ENCODE measurements around the gene HOXC9.
A peak's percentile ranks its signal among the peaks of the same experiment; 100 is the strongest.

Gene HOXC9

GRCh38 chr12:54017027-54017788, 17.2 kb downstream of the HOXC9 start:
- Histone ChIP-seq H3K4me1 (ENCODE audit: control insufficient read depth, low read depth, low read length) (peaks cover 2% of the 10 kb centered on the region), H2BK15ac (replicated peaks; ENCODE audit: low read depth) (no peak overlapping the region), H3K36me3 (ENCODE audit: control insufficient read depth, insufficient read depth, low read length) (no peaks in the 10 kb centered on the region), H3K79me2 (ENCODE audit: control insufficient read depth, insufficient read depth, low read length) (no peaks in the 10 kb centered on the region), H3K23ac (ENCODE audit: low read length) (no peak overlapping the region), H3K79me1 (ENCODE audit: low read length) (no peaks in the 10 kb centered on the region), H4K5ac (ENCODE audit: low read length) (no peak overlapping the region), H2AK5ac (ENCODE audit: low read length) (no peak overlapping the region), H3K4me3 (ENCODE audit: low read length) (no peak overlapping the region), H3K56ac (ENCODE audit: low read length) (no peak overlapping the region), H3K27me3 (ENCODE audit: insufficient read depth, low read length, poor library complexity) (peaks cover 81% of the 10 kb centered on the region), H3K4ac (ENCODE audit: low read depth, low read length) (no peak overlapping the region), H3K9ac (ENCODE audit: low read length) (no peak overlapping the region), H4K8ac (ENCODE audit: low read depth, low read length) (no peak overlapping the region), H3K18ac (ENCODE audit: low read length) (no peak overlapping the region), H2BK120ac (ENCODE audit: low read depth, low read length) (no peak overlapping the region), H3K4me2 (ENCODE audit: low read length) (peak overlapping the region; percentile 51), H2BK5ac (ENCODE audit: low read length) (no peak overlapping the region), H3K27ac (ENCODE audit: low read depth, low read length) (no peak overlapping the region)
- WGBS (ENCODE audit: extremely low coverage, insufficient coverage, low lambda C conversion rate): no CpG with 5 or more reads among the region's 24 CpGs
- DNase-seq: no peak

GRCh38 chr12:54017878-54018467, 18.0 kb downstream of the HOXC9 start:
- no CpG with 5 or more reads among the region's 34 CpGs for WGBS (ENCODE audit: extremely low coverage, insufficient coverage, low lambda C conversion rate)
- H3K4me1 ChIP-seq (ENCODE audit: control insufficient read depth, low read depth, low read length): peaks cover 2% of the 10 kb centered on the region
- DNase-seq: peak; percentile 85

GRCh38 chr12:54018468-54018984, 18.6 kb downstream of the HOXC9 start:
- H2BK5ac ChIP-seq (ENCODE audit: low read length): no peak overlapping the region
- no peaks in the 10 kb centered on the region for H3K36me3 ChIP-seq (ENCODE audit: control insufficient read depth, insufficient read depth, low read length)
- no peak overlapping the region for H4K8ac ChIP-seq (ENCODE audit: low read depth, low read length)
- H3K23ac ChIP-seq (ENCODE audit: low read length): no peak overlapping the region
- H2BK120ac ChIP-seq (ENCODE audit: low read depth, low read length): no peak overlapping the region
- no peak for DNase-seq
- no peak overlapping the region for H3K4me3 ChIP-seq (ENCODE audit: low read length)
- peak overlapping the region; percentile 45 for H3K56ac ChIP-seq (ENCODE audit: low read length)
- H3K79me1 ChIP-seq (ENCODE audit: low read length): no peaks in the 10 kb centered on the region
- no peak overlapping the region for H4K5ac ChIP-seq (ENCODE audit: low read length)
- no peak overlapping the region for H3K4ac ChIP-seq (ENCODE audit: low read depth, low read length)
- peak overlapping the region; percentile 31 for H3K4me2 ChIP-seq (ENCODE audit: low read length)
- H3K27me3 ChIP-seq (ENCODE audit: insufficient read depth, low read length, poor library complexity): peaks cover 82% of the 10 kb centered on the region
- no peaks in the 10 kb centered on the region for H3K79me2 ChIP-seq (ENCODE audit: control insufficient read depth, insufficient read depth, low read length)
- peaks cover 2% of the 10 kb centered on the region for H3K4me1 ChIP-seq (ENCODE audit: control insufficient read depth, low read depth, low read length)
- no peak overlapping the region for H2BK15ac ChIP-seq (replicated peaks; ENCODE audit: low read depth)
- no peak overlapping the region for H3K9ac ChIP-seq (ENCODE audit: low read length)
- no peak overlapping the region for H3K27ac ChIP-seq (ENCODE audit: low read depth, low read length)
- H3K18ac ChIP-seq (ENCODE audit: low read length): no peak overlapping the region
- no peak overlapping the region for H2AK5ac ChIP-seq (ENCODE audit: low read length)
- no CpG with 5 or more reads among the region's 29 CpGs for WGBS (ENCODE audit: extremely low coverage, insufficient coverage, low lambda C conversion rate)

More at GRCh38 chr12:54017878-54018467, 18.0 kb downstream of the HOXC9 start:
- Histone ChIP-seq H3K27ac (ENCODE audit: low read depth, low read length) (no peak overlapping the region), H3K23ac (ENCODE audit: low read length) (no peak overlapping the region), H3K9ac (ENCODE audit: low read length) (peak overlapping the region; percentile 7), H3K36me3 (ENCODE audit: control insufficient read depth, insufficient read depth, low read length) (no peaks in the 10 kb centered on the region), H3K56ac (ENCODE audit: low read length) (peak overlapping the region; percentile 45), H4K8ac (ENCODE audit: low read depth, low read length) (no peak overlapping the region), H3K4me2 (ENCODE audit: low read length) (peak overlapping the region; percentile 51), H3K18ac (ENCODE audit: low read length) (no peak overlapping the region), H2BK5ac (ENCODE audit: low read length) (no peak overlapping the region), H4K5ac (ENCODE audit: low read length) (no peak overlapping the region), H3K4ac (ENCODE audit: low read depth, low read length) (no peak overlapping the region), H3K79me2 (ENCODE audit: control insufficient read depth, insufficient read depth, low read length) (no peaks in the 10 kb centered on the region), H2BK120ac (ENCODE audit: low read depth, low read length) (no peak overlapping the region), H2BK15ac (replicated peaks; ENCODE audit: low read depth) (no peak overlapping the region), H3K4me3 (ENCODE audit: low read length) (no peak overlapping the region), H2AK5ac (ENCODE audit: low read length) (no peak overlapping the region), H3K79me1 (ENCODE audit: low read length) (no peaks in the 10 kb centered on the region), H3K27me3 (ENCODE audit: insufficient read depth, low read length, poor library complexity) (peaks cover 82% of the 10 kb centered on the region)

GRCh38 chr12:54019091-54019811, 19.3 kb downstream of the HOXC9 start:
- no peak overlapping the region for H3K56ac ChIP-seq (ENCODE audit: low read length)
- H3K36me3 ChIP-seq (ENCODE audit: control insufficient read depth, insufficient read depth, low read length): no peaks in the 10 kb centered on the region
- no peaks in the 10 kb centered on the region for H3K79me1 ChIP-seq (ENCODE audit: low read length)
- peak overlapping the region; percentile 3 for H3K4me2 ChIP-seq (ENCODE audit: low read length)
- H4K5ac ChIP-seq (ENCODE audit: low read length): no peak overlapping the region
- no peak overlapping the region for H3K23ac ChIP-seq (ENCODE audit: low read length)
- no peak overlapping the region for H2BK15ac ChIP-seq (replicated peaks; ENCODE audit: low read depth)
- H2BK5ac ChIP-seq (ENCODE audit: low read length): no peak overlapping the region
- no peak overlapping the region for H2BK120ac ChIP-seq (ENCODE audit: low read depth, low read length)
- peaks cover 2% of the 10 kb centered on the region for H3K4me1 ChIP-seq (ENCODE audit: control insufficient read depth, low read depth, low read length)
- H3K4me3 ChIP-seq (ENCODE audit: low read length): no peak overlapping the region
- H3K9ac ChIP-seq (ENCODE audit: low read length): peak overlapping the region; percentile 8
- no peak overlapping the region for H4K8ac ChIP-seq (ENCODE audit: low read depth, low read length)
- no peak overlapping the region for H3K18ac ChIP-seq (ENCODE audit: low read length)
- H3K27ac ChIP-seq (ENCODE audit: low read depth, low read length): no peak overlapping the region
- no CpG with 5 or more reads among the region's 43 CpGs for WGBS (ENCODE audit: extremely low coverage, insufficient coverage, low lambda C conversion rate)
- H3K79me2 ChIP-seq (ENCODE audit: control insufficient read depth, insufficient read depth, low read length): no peaks in the 10 kb centered on the region
- DNase-seq: peak; percentile 53
- no peak overlapping the region for H2AK5ac ChIP-seq (ENCODE audit: low read length)
- H3K4ac ChIP-seq (ENCODE audit: low read depth, low read length): no peak overlapping the region
- peaks cover 82% of the 10 kb centered on the region for H3K27me3 ChIP-seq (ENCODE audit: insufficient read depth, low read length, poor library complexity)

GRCh38 chr12:54019924-54020590, 20.1 kb downstream of the HOXC9 start:
- H2BK5ac ChIP-seq (ENCODE audit: low read length): no peak overlapping the region
- H3K4me3 ChIP-seq (ENCODE audit: low read length): no peak overlapping the region
- no peaks in the 10 kb centered on the region for H3K36me3 ChIP-seq (ENCODE audit: control insufficient read depth, insufficient read depth, low read length)
- H2BK15ac ChIP-seq (replicated peaks; ENCODE audit: low read depth): no peak overlapping the region
- H3K27me3 ChIP-seq (ENCODE audit: insufficient read depth, low read length, poor library complexity): peaks cover 82% of the 10 kb centered on the region
- H3K23ac ChIP-seq (ENCODE audit: low read length): no peak overlapping the region
- no peak overlapping the region for H4K5ac ChIP-seq (ENCODE audit: low read length)
- H3K4me2 ChIP-seq (ENCODE audit: low read length): no peak overlapping the region
- no peak overlapping the region for H3K56ac ChIP-seq (ENCODE audit: low read length)
- no peak overlapping the region for H2AK5ac ChIP-seq (ENCODE audit: low read length)
- H3K79me2 ChIP-seq (ENCODE audit: control insufficient read depth, insufficient read depth, low read length): no peaks in the 10 kb centered on the region
- peaks cover 2% of the 10 kb centered on the region for H3K4me1 ChIP-seq (ENCODE audit: control insufficient read depth, low read depth, low read length)
- H3K4ac ChIP-seq (ENCODE audit: low read depth, low read length): no peak overlapping the region
- H3K18ac ChIP-seq (ENCODE audit: low read length): no peak overlapping the region
- no peak overlapping the region for H4K8ac ChIP-seq (ENCODE audit: low read depth, low read length)
- H3K9ac ChIP-seq (ENCODE audit: low read length): no peak overlapping the region
- H3K79me1 ChIP-seq (ENCODE audit: low read length): no peaks in the 10 kb centered on the region
- no peak for DNase-seq
- H3K27ac ChIP-seq (ENCODE audit: low read depth, low read length): no peak overlapping the region
- no peak overlapping the region for H2BK120ac ChIP-seq (ENCODE audit: low read depth, low read length)
- WGBS (ENCODE audit: extremely low coverage, insufficient coverage, low lambda C conversion rate): no CpG with 5 or more reads among the region's 10 CpGs

All from mesendoderm (in vitro differentiated cells).